Mesenchymal stem cell (in vitro differentiated cells and primary cell): ENCODE measurements around the gene MAST2.
"Not testable (repeated sequence)": the region's sequence is repeated elsewhere in the genome, so short reads cannot be mapped to it uniquely, and the experiment has no call there.

Source experiments
- DNase-seq: peaks from one replicate; pipeline ENCODE4 v3.0.0-alpha.2; 2013
- H2AFZ ChIP-seq: one replicate; pipeline ENCODE4 v1.6.1; 2013; ENCODE audit warnings: low read depth, mild to moderate bottlenecking, control low read depth, inconsistent platforms, low read length, moderate library complexity
- H2AK5ac ChIP-seq: 2 replicates; pipeline ENCODE4 v1.6.1; 2013; ENCODE audit warnings: low read length, moderate library complexity, mild to moderate bottlenecking, inconsistent platforms; ENCODE audit not compliant: severe bottlenecking
- H2BK120ac ChIP-seq: one replicate; pipeline ENCODE4 v1.6.1; 2013; ENCODE audit warnings: low read depth, mild to moderate bottlenecking, inconsistent platforms, low read length, moderate library complexity
- H2BK12ac ChIP-seq, 2 experiments: one replicate each; pipeline ENCODE4 v1.6.1; 2013; ENCODE audit warnings: inconsistent platforms in 2 of 2, low read length in 2 of 2, mild to moderate bottlenecking in 2 of 2, moderate library complexity in 2 of 2, control low read depth in 1 of 2
- H2BK15ac ChIP-seq: one replicate; pipeline ENCODE4 v1.6.1; 2013; ENCODE audit warnings: mild to moderate bottlenecking, low read depth, inconsistent platforms; ENCODE audit not compliant: poor library complexity, severe bottlenecking
- H2BK5ac ChIP-seq: 2 replicates; pipeline ENCODE4 v1.6.1; 2013; ENCODE audit warnings: low read depth, mild to moderate bottlenecking, low read length, control low read depth, inconsistent platforms; ENCODE audit not compliant: poor library complexity, severe bottlenecking
- H3K14ac ChIP-seq, 2 experiments: one replicate each; pipeline ENCODE4 v1.6.1; 2013; ENCODE audit warnings: inconsistent platforms in 2 of 2, low read length in 2 of 2, control low read depth in 1 of 2, mild to moderate bottlenecking in 1 of 2, moderate library complexity in 1 of 2
- H3K18ac ChIP-seq, 2 experiments: one replicate each; pipeline ENCODE4 v1.6.1; 2013; ENCODE audit warnings: inconsistent platforms in 2 of 2, low read length in 2 of 2, control low read depth in 1 of 2, low read depth in 1 of 2, mild to moderate bottlenecking in 1 of 2
- H3K23ac ChIP-seq, 2 experiments: one replicate each; pipeline ENCODE4 v1.6.1; 2013; ENCODE audit warnings: inconsistent platforms in 2 of 2, low read length in 2 of 2, mild to moderate bottlenecking in 2 of 2, moderate library complexity in 2 of 2, control low read depth in 1 of 2
- H3K27ac ChIP-seq: 2 replicates; pipeline ENCODE4 v1.5.1; 2013; ENCODE audit warnings: mild to moderate bottlenecking, moderate library complexity, low read length, control low read depth, inconsistent platforms; ENCODE audit not compliant: poor library complexity, severe bottlenecking
- H3K27me3 ChIP-seq, 2 experiments: 2 replicates each; pipeline versions ENCODE4 v1.6.1 to v1.7.0; 2013; ENCODE audit warnings: low read length in 2 of 2, mild to moderate bottlenecking in 2 of 2, moderate library complexity in 2 of 2, control low read depth in 1 of 2, inconsistent platforms in 1 of 2; ENCODE audit not compliant: control insufficient read depth in 1 of 2, insufficient read depth in 1 of 2
- H3K36me3 ChIP-seq, 2 experiments: 2 replicates each; pipeline versions ENCODE4 v1.6.1 to v1.7.0; 2013; ENCODE audit warnings: low read length in 2 of 2, control low read depth in 1 of 2, inconsistent platforms in 1 of 2, low read depth in 1 of 2, mild to moderate bottlenecking in 1 of 2; ENCODE audit not compliant: insufficient read depth in 2 of 2, control insufficient read depth in 1 of 2
- H3K4ac ChIP-seq, 2 experiments: one replicate each; pipeline ENCODE4 v1.6.1; 2013; ENCODE audit warnings: inconsistent platforms in 2 of 2, low read length in 2 of 2, mild to moderate bottlenecking in 2 of 2, moderate library complexity in 2 of 2, control low read depth in 1 of 2, low read depth in 1 of 2
- H3K4me1 ChIP-seq: 2 replicates; pipeline ENCODE4 v1.6.1; 2013; ENCODE audit warnings: low read depth, low read length, control low read depth; ENCODE audit not compliant: control insufficient read depth, insufficient read depth
- H3K4me2 ChIP-seq: 2 replicates; pipeline ENCODE4 v1.6.1; 2013; ENCODE audit warnings: low read length, mild to moderate bottlenecking, inconsistent platforms; ENCODE audit not compliant: poor library complexity, severe bottlenecking
- H3K4me3 ChIP-seq, 2 experiments: 2 replicates each; pipeline versions ENCODE4 v1.5.1 to v1.7.0; 2013; ENCODE audit warnings: low read length in 2 of 2, mild to moderate bottlenecking in 2 of 2, control low read depth in 1 of 2, low read depth in 1 of 2; ENCODE audit not compliant: insufficient read depth in 1 of 2
- H3K79me1 ChIP-seq: replicated peaks from 2 replicates; pipeline ENCODE4 v1.6.1; 2013; ENCODE audit warnings: mild to moderate bottlenecking, control low read depth, low read length, inconsistent platforms; ENCODE audit not compliant: poor library complexity, severe bottlenecking
- H3K9ac ChIP-seq: 2 replicates; pipeline ENCODE4 v1.7.0; 2013; ENCODE audit warnings: mild to moderate bottlenecking, low read length, moderate library complexity
- H3K9me3 ChIP-seq: 2 replicates; pipeline ENCODE4 v1.7.0; 2013; ENCODE audit warnings: mild to moderate bottlenecking, low read length; ENCODE audit not compliant: control insufficient read depth
- H4K8ac ChIP-seq: one replicate; pipeline ENCODE4 v1.6.1; 2013; ENCODE audit warnings: inconsistent platforms, mild to moderate bottlenecking, low read length, moderate library complexity
- H4K91ac ChIP-seq: one replicate; pipeline ENCODE4 v1.6.1; 2013; ENCODE audit warnings: mild to moderate bottlenecking, low read length, inconsistent platforms
- WGBS: methylation state at CpG from one replicate; pipeline ENCODE4 v1.1.7; 2013; ENCODE audit warnings: mixed read lengths; 5-methylcytosine and 5-hydroxymethylcytosine counted together

MAST2 gene

DNA sequence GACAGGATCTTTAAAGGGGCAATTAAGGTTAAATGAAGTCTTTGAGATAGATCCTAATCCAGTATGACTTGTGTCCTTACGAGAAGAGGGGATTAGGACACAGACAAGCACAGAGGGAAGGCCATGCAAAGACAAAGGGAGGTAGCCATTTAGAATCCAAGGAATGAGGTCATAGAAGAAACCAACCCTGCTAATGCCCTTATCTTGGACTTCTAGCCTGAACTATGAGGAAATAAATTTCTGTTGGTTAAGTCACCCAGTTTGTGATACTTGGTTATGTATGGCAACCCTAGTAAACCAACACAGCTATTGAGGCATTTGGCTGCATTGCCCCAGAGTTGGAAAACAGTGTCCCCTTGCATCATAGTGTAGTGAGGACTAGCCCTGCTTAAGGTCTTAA is 121.3 kb downstream of the MAST2 start:
- H3K36me3 ChIP-seq = no peaks in the 10 kb centered on the region
- H4K8ac ChIP-seq = no peak overlapping the region
- no peak overlapping the region for H2AK5ac ChIP-seq
- H3K23ac ChIP-seq = no peak overlapping the region
- H2AFZ ChIP-seq = no peak overlapping the region
- H3K9me3 ChIP-seq = no peaks in the 10 kb centered on the region
- no peak overlapping the region for H3K4ac ChIP-seq
- H3K18ac ChIP-seq = no peak overlapping the region
- no peak overlapping the region for H3K4me3 ChIP-seq
- H2BK15ac ChIP-seq = no peak overlapping the region
- no peak overlapping the region for H3K9ac ChIP-seq
- H2BK120ac ChIP-seq = no peak overlapping the region
- H3K4me2 ChIP-seq = no peak overlapping the region
- H3K27me3 ChIP-seq = no peaks in the 10 kb centered on the region
- 94% methylated on average over 1 of the region's 1 CpG for WGBS
- DNase-seq = peak; percentile 45
- H3K27ac ChIP-seq = no peak overlapping the region
- H3K14ac ChIP-seq = no peak overlapping the region
- H4K91ac ChIP-seq = no peak overlapping the region
- H3K4me1 ChIP-seq = no peaks in the 10 kb centered on the region
- H2BK12ac ChIP-seq = no peak overlapping the region
- H3K79me1 ChIP-seq = peaks cover 20% of the 10 kb centered on the region
- H2BK5ac ChIP-seq = no peak overlapping the region

DNA sequence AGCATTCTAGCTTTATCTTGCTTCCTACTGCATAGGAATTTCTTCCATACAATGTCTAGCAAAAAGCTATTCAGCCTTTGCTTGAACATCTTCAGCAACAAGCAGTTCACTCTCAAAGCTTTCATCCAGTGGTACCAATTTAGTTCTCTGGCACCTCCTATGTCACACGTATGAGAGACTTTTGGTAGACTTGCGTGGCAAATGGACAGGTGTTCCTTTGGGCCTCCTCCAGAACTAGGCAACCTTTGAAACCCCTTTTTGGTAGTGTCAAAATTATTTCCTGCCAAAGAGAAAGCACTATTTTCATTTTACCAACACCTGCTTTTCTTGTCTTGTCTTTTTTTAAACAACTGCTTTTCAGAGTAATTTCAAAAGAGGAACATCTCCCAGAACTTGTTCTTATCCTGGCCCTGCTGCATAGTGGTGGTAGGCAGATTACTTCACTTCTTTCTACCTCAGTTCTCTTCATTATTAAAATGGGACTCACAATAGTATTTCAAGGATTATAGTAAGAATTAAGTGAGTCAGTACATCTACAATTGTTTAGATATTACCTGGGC is 122.4 kb downstream of the MAST2 start:
- H3K14ac ChIP-seq = no peak overlapping the region
- H2BK15ac ChIP-seq = no peak overlapping the region
- no peak overlapping the region for H3K27ac ChIP-seq
- H3K23ac ChIP-seq = no peak overlapping the region
- no peak overlapping the region for H4K91ac ChIP-seq
- H3K9ac ChIP-seq = no peak overlapping the region
- H2AFZ ChIP-seq = no peak overlapping the region
- no peak overlapping the region for H3K4me3 ChIP-seq
- no peak for DNase-seq
- no peak overlapping the region for H2AK5ac ChIP-seq
- no peaks in the 10 kb centered on the region for H3K9me3 ChIP-seq
- H2BK12ac ChIP-seq = no peak overlapping the region
- 96% methylated on average over 2 of the region's 2 CpGs for WGBS
- no peak overlapping the region for H4K8ac ChIP-seq
- H3K4me1 ChIP-seq = peaks cover 1% of the 10 kb centered on the region
- H3K79me1 ChIP-seq = peaks cover 22% of the 10 kb centered on the region
- H2BK120ac ChIP-seq = no peak overlapping the region
- no peak overlapping the region for H3K18ac ChIP-seq
- no peak overlapping the region for H2BK5ac ChIP-seq
- no peak overlapping the region for H3K4ac ChIP-seq
- H3K27me3 ChIP-seq = no peaks in the 10 kb centered on the region
- no peaks in the 10 kb centered on the region for H3K36me3 ChIP-seq
- no peak overlapping the region for H3K4me2 ChIP-seq

GRCh38 chr1:45926330-45926729 is 122.9 kb downstream of the MAST2 start:
- Histone ChIP-seq H2AK5ac (no peak overlapping the region), H3K9me3 (no peaks in the 10 kb centered on the region), H3K18ac (no peak overlapping the region), H3K79me1 (peaks cover 19% of the 10 kb centered on the region), H2BK120ac (no peak overlapping the region), H3K4ac (no peak overlapping the region), H3K4me3 (no peak overlapping the region), H3K9ac (no peak overlapping the region), H2AFZ (no peak overlapping the region), H3K4me1 (peaks cover 1% of the 10 kb centered on the region), H3K23ac (no peak overlapping the region), H3K14ac (no peak overlapping the region), H4K8ac (no peak overlapping the region), H3K27me3 (no peaks in the 10 kb centered on the region), H3K36me3 (no peaks in the 10 kb centered on the region), H3K4me2 (no peak overlapping the region), H2BK12ac (no peak overlapping the region), H4K91ac (no peak overlapping the region), H2BK5ac (no peak overlapping the region), H2BK15ac (no peak overlapping the region), H3K27ac (no peak overlapping the region)
- no peak for DNase-seq
- WGBS = 74% methylated on average over 2 of the region's 2 CpGs

GRCh38 chr1:45927231-45927915 is 124.0 kb downstream of the MAST2 start:
- H2AFZ ChIP-seq, H3K4ac ChIP-seq, H4K91ac ChIP-seq, H3K23ac ChIP-seq, H2BK15ac ChIP-seq, H3K4me1 ChIP-seq, H2BK5ac ChIP-seq, H3K9ac ChIP-seq, H3K4me3 ChIP-seq, H2AK5ac ChIP-seq, H4K8ac ChIP-seq, H3K18ac ChIP-seq, H3K27ac ChIP-seq, H3K27me3 ChIP-seq, H3K9me3 ChIP-seq, H3K14ac ChIP-seq, H2BK12ac ChIP-seq, H3K4me2 ChIP-seq, H2BK120ac ChIP-seq, H3K36me3 ChIP-seq, DNase-seq: not testable (repeated sequence)
- peaks cover 19% of the 10 kb centered on the region for H3K79me1 ChIP-seq
- 51% methylated on average over 12 of the region's 14 CpGs for WGBS
